Esophagus muscularis mucosa (tissue), 4 donors: ENCODE measurements around the gene ELOVL6. TPM values are rescaled to one million over a fixed set of nuclear protein-coding genes. Genes with fewer than 3 reads are reported as not detected.

Experiments used
- DNase-seq: peaks from one replicate; pipeline ENCODE4 v3.0.0-alpha.2; 2017; ENCODE audit errors: extremely low spot score
- H3K27ac ChIP-seq, 4 donors: fragments of 200-600 bp; sonication (generic); replicated peaks in 1 of 4; 1 replicate in 3 of 4; 2 replicates in 1 of 4; pipeline ENCODE4 v1.5.1; 2016 to 2019; ENCODE audit warnings: mild to moderate bottlenecking in 1 of 4
- H3K27me3 ChIP-seq, 4 donors: fragments of 200-600 bp; sonication (generic); one replicate each; pipeline versions ENCODE4 v1.5.1 to v1.6.0; 2016 to 2019
- H3K36me3 ChIP-seq, 4 donors: fragments of 200-600 bp; sonication (generic); one replicate each; pipeline ENCODE4 v1.5.1; 2016 to 2019
- H3K4me1 ChIP-seq, 4 donors: fragments of 200-600 bp; sonication (generic); one replicate each; pipeline ENCODE4 v1.5.1; 2016 to 2019
- H3K4me3 ChIP-seq, 4 donors: fragments of 200-600 bp; sonication (generic); 1 replicate in 2 of 4; 2 replicates in 2 of 4; pipeline ENCODE4 v1.5.1; 2016 to 2019; ENCODE audit warnings: mild to moderate bottlenecking in 4 of 4, moderate library complexity in 1 of 4
- H3K9me3 ChIP-seq, 4 donors: fragments of 200-600 bp; sonication (generic); 1 replicate in 3 of 4; 2 replicates in 1 of 4; pipeline ENCODE4 v1.5.1; 2016 to 2019
- EP300 ChIP-seq: sonication (generic); formaldehyde crosslinking; IDR thresholded peaks from one replicate; pipeline ENCODE4 v1.6.1; 2017; ENCODE audit warnings: antibody characterized with exemption
- POLR2A ChIP-seq: fragments of 450-650 bp; IDR thresholded peaks from one replicate; pipeline ENCODE4 v1.6.1; 2017; ENCODE audit warnings: antibody characterized with exemption, moderate library complexity, mild to moderate bottlenecking, low read depth
- POLR2AphosphoS5 ChIP-seq, 2 donors: sonication (generic); formaldehyde crosslinking; IDR thresholded peaks; one replicate each; pipeline ENCODE4 v1.6.1; 2017; ENCODE audit warnings: antibody characterized with exemption in 2 of 2
- WGBS: methylation state at CpG from one replicate; pipeline ENCODE4 v1.1.5; 2018; 5-methylcytosine and 5-hydroxymethylcytosine counted together
- intact Hi-C: fragments of 100-400 bp; cut with DNase I; formaldehyde crosslinking; loops from one replicate; pipeline ENCODE4 v1.15.1; 2023
- total RNA-seq, 4 donors: library from RNA; depleted of rRNA; stranded (reverse); fragments of >200 nt; gene quantifications; one replicate each; pipeline versions ENCODE4 v1.1.0 to v1.2.1, GENCODE V29; 2016
- TF ChIP-seq, protein P1 (sequence below), 3 experiments: fragments of 200-600 bp in 2 of 3; fragments of 450-650 bp in 1 of 3; sonication (generic) in 2 of 3; IDR thresholded peaks; one replicate each; pipeline ENCODE4 v1.5.1; 2017 to 2019; ENCODE audit warnings: antibody characterized with exemption in 3 of 3, mild to moderate bottlenecking in 2 of 3, moderate library complexity in 1 of 3

ELOVL6 gene
- total RNA-seq, 4 donors from 2014 or later = 1.7 to 3.1 (median 2.3) TPM

DNA sequence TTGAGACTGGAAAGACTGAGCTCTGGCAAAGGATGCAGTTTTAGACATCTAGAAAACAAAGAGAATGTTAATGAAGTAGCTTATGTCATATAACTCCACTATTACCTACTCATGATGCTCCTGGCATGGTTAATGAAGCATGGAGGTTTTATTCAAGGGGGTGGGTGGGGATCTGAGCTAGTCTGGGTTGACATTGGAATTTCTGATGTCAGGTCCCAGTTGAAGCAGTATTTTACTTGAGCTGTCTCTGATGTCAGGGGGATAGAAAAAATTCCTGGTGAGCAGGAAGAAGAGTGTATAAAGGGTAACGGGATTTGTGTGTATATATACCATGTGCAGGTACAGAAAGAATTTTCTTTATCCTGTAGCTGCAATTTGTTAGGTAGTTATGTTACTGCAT, 102.0 kb downstream of the ELOVL6 start:
- Histone ChIP-seq H3K4me1 (peaks cover 0 to 10% (median 5%) of the 10 kb centered on the region in 4 donors), H3K27ac (no peak overlapping the region), H3K36me3 (no peaks in the 10 kb centered on the region), H3K4me3 (no peak overlapping the region), H3K9me3 (no peaks in the 10 kb centered on the region), H3K27me3 (no peaks in the 10 kb centered on the region)
- TF ChIP-seq, protein P1, sequence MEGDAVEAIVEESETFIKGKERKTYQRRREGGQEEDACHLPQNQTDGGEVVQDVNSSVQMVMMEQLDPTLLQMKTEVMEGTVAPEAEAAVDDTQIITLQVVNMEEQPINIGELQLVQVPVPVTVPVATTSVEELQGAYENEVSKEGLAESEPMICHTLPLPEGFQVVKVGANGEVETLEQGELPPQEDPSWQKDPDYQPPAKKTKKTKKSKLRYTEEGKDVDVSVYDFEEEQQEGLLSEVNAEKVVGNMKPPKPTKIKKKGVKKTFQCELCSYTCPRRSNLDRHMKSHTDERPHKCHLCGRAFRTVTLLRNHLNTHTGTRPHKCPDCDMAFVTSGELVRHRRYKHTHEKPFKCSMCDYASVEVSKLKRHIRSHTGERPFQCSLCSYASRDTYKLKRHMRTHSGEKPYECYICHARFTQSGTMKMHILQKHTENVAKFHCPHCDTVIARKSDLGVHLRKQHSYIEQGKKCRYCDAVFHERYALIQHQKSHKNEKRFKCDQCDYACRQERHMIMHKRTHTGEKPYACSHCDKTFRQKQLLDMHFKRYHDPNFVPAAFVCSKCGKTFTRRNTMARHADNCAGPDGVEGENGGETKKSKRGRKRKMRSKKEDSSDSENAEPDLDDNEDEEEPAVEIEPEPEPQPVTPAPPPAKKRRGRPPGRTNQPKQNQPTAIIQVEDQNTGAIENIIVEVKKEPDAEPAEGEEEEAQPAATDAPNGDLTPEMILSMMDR (IDR thresholded peaks at IDR 0.05) = no peak
- TF ChIP-seq EP300 (no peak), POLR2AphosphoS5 (IDR thresholded peaks at IDR 0.05) (no peak), POLR2A (no peak)
- 95% methylated on average over 1 of the region's 1 CpG for WGBS
- no peak for DNase-seq
- intact Hi-C loops = no loop called here

DNA sequence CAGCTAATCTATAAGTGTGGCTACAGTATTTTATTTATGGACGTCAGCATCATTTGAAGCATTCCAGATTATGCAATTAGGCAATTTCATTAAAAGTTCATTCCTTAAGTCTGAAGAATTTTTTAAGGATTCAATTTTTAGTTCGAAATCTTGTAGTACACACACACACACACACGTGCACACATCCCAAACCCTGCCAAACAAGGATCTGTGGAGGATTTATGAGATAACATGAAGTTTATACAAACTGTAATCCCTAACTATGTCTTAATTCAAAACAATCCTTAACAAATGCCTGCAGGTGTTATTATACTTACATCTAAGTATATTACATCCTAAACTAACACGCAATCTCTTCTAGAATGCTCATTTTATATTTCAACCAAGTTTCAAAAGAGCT, 105.8 kb downstream of the ELOVL6 start:
- DNase-seq = no peak
- H3K36me3 ChIP-seq = no peaks in the 10 kb centered on the region
- intact Hi-C loops = no loop called here
- no peak overlapping the region for H3K4me3 ChIP-seq
- no peak overlapping the region for H3K27ac ChIP-seq
- 71% methylated on average over 4 of the region's 4 CpGs for WGBS
- no peaks in the 10 kb centered on the region for H3K9me3 ChIP-seq
- H3K4me1 ChIP-seq = peaks cover 0 to 15% (median 5%) of the 10 kb centered on the region in 4 donors
- H3K27me3 ChIP-seq = no peaks in the 10 kb centered on the region
- TF ChIP-seq POLR2A (no peak), EP300 (no peak), POLR2AphosphoS5 (IDR thresholded peaks at IDR 0.05) (no peak)
- TF ChIP-seq, protein P1 (IDR thresholded peaks at IDR 0.05) = no peak

DNA sequence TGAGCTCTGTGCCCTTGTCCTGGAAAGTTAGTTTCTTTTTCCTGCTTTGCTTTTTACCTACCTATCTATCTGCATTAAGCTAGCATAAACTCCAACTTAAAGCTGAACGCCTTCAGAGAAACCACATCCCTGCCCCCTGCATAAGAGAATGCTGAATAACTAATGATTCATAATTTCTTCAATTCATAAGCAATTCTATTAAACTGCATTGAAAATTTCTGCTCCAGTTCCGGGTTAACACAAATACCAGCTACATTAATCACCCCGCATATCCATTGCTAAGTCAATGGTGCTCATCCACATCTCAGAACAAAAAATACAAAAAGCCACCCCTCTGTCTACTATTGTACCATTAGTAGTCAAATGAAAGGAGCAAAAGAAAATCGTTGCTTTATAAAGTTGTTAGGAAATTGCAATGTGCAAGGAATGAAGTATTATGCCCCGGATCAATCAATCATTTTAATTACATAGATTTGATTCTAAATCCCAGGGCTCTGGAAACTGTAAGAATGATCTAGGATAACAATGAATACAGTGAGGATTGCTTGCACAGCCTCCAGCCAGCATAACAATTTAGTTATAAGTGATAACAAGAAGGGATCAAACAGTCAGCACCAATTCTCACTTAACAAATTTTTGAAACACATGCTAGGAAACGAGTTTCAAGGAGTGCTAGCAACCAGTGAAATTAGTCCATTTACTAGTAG, 106.8 kb downstream of the ELOVL6 start:
- 77% methylated on average over 6 of the region's 6 CpGs for WGBS
- no peaks in the 10 kb centered on the region for H3K27me3 ChIP-seq
- H3K4me3 ChIP-seq = no peak overlapping the region
- peaks cover 0 to 24% (median 13%) of the 10 kb centered on the region in 4 donors for H3K4me1 ChIP-seq
- TF ChIP-seq POLR2A (no peak), POLR2AphosphoS5 (IDR thresholded peaks at IDR 0.05) (no peak), EP300 (no peak)
- TF ChIP-seq, protein P1 (IDR thresholded peaks at IDR 0.05) = no peak
- H3K27ac ChIP-seq = no peak overlapping the region
- intact Hi-C loops = no loop called here
- H3K9me3 ChIP-seq = no peaks in the 10 kb centered on the region
- no peaks in the 10 kb centered on the region for H3K36me3 ChIP-seq
- no peak for DNase-seq

DNA sequence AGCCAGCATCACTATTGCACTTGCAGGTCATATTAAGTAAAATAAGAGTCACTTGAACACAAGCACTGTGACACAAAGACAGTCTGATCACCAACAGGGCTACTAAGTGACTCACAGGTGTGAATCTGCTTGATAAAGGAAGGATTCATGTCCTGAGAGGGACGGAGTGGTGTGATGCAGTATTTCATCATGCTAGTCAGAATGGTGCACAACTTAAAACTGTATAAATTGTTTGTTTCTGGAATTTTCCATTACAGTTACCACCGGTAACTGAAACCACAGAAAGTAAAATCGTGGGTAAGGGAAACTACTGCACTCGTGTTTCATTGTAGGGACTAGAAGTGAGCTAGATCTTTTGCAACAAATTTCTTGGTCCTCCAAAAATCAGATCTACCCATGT, 109.7 kb downstream of the ELOVL6 start:
- Histone ChIP-seq H3K4me1 (peaks cover 0 to 14% (median 8%) of the 10 kb centered on the region in 4 donors), H3K36me3 (no peaks in the 10 kb centered on the region), H3K4me3 (no peak overlapping the region), H3K27me3 (no peaks in the 10 kb centered on the region), H3K27ac (no peak overlapping the region), H3K9me3 (no peaks in the 10 kb centered on the region)
- no peak for TF ChIP-seq POLR2A
- no peak for TF ChIP-seq EP300
- intact Hi-C loops = no loop called here
- 83% methylated on average over 4 of the region's 4 CpGs for WGBS
- DNase-seq = no peak

DNA sequence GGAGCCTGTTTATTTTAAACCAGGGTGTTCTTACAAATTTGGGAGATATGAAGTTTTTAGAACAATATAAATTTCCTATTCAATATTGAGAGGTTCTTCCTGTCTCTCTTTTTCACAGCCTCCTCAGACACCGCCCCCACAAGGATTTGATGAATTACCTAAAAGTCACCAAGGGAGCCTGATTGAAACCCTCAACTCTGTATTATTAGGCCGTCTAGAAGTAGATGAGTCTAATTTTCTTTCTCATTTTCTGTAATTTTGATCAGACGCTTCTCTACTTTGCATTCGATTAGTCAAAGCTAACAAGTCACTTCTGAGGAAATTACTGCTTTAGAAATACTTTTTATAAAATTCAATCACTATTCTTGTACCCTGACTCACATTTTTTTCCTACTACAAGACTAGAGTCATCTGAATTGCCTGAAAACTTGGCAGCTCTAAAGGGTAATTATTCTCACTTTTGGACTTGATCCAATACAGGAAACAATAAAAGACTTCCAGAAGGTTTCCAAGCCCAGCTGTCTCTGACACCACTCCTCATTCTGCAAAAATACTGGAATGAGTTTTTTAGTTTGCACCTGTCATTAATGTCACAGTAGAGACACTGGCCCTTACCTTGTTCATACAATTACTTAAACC, 111.2 kb downstream of the ELOVL6 start:
- intact Hi-C loops = no loop called here
- Histone ChIP-seq H3K27me3 (no peaks in the 10 kb centered on the region), H3K27ac (no peak overlapping the region), H3K4me1 (peaks cover 0 to 14% (median 8%) of the 10 kb centered on the region in 4 donors), H3K9me3 (no peaks in the 10 kb centered on the region), H3K4me3 (no peak overlapping the region), H3K36me3 (no peaks in the 10 kb centered on the region)
- 49% methylated on average over 4 of the region's 4 CpGs for WGBS
- no peak for DNase-seq
- TF ChIP-seq POLR2A = no peak
- TF ChIP-seq POLR2AphosphoS5 (IDR thresholded peaks at IDR 0.05) = no peak
- TF ChIP-seq, protein P1 (IDR thresholded peaks at IDR 0.05) = no peak
- TF ChIP-seq EP300 = no peak
